DMS79 (cell line): ENCODE measurements around the gene P2RX2.

ENCODE experiments used
- DNase-seq: peaks from one replicate; lab custom pipeline; 2025; lab: John Stamatoyannopoulos, UW

The P2RX2 gene

GRCh38 chr12:132662901-132663755 is 44.6 kb downstream of the P2RX2 start:
- no peak for DNase-seq

GRCh38 chr12:132664206-132665148 is 45.9 kb downstream of the P2RX2 start:
- DNase-seq: no peak

- no peak for DNase-seq
Observed at GRCh38 chr12:132665149-132665491, 46.5 kb downstream of the P2RX2 start.

GRCh38 chr12:132665794-132666193 is 47.2 kb downstream of the P2RX2 start:
- no peak for DNase-seq

DNA sequence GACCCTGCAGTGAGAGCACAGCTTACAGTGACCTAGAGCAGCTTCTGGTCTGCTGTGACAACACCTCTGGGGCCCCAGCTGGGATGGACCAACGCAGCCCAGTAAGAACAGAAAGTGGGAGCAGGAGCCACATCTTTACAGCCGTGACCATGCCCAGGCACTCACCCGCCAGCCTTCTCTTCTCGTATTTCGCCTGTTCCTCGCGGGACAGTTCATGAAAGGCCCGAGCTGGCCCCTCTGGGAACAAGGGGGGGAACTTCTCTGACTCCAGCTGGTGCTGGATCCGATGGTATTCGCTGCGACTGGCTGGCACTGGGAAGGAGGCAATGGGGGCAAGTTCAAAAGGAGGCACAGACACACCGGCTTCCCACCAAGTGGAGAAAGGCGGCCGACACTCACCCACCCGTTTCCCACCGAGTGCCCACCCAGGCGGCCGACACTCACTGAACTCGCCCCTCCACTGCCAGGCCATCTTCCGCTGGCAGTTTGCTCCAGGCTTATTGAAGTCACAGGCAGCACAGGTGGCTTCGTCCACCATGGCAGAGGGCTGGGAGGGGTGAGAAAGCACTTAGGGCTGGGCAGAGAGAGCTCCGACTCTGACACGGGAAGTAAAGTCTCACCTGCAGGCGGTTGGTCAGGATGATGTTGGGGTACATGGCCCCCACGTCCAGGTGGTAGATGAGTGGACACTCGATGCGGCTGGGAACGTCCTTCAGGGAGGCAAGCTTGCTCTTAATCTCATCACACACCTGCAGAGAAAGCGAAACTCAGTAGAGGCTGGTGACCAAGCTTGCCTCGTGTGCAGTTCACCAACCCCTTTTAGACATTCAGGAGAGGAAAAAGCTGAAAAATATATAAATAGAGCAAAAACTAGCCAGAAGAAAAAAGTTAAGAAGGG is 49.9 kb downstream of the P2RX2 start:
- DNase-seq: no peak

GRCh38 chr12:132669166-132669879 is 50.7 kb downstream of the P2RX2 start:
- DNase-seq: no peak
